Smooth muscle cell (in vitro differentiated cells): ENCODE data around the gene EMP2. TPM values are rescaled to one million over a fixed set of nuclear protein-coding genes. Genes with fewer than 3 reads are reported as not detected.

Experiments used
- DNase-seq: peaks from one replicate; lab custom pipeline; 2025; ENCODE audit not compliant: unreplicated experiment; lab: John Stamatoyannopoulos, UW
- H2AFZ ChIP-seq: fragments of 200-600 bp; sonication (generic); 2 replicates; pipeline ENCODE4 v1.6.0; 2016; ENCODE audit warnings: antibody characterized with exemption, low read depth, mild to moderate bottlenecking
- H3F3A ChIP-seq: fragments of 200-600 bp; sonication (generic); 2 replicates; pipeline ENCODE4 v1.6.0; 2017; ENCODE audit warnings: antibody characterized with exemption, low read depth
- H3K27ac ChIP-seq: fragments of 200-600 bp; sonication (generic); 2 replicates; pipeline ENCODE4 v1.5.1; 2016; ENCODE audit warnings: low read depth, mild to moderate bottlenecking
- H3K27me3 ChIP-seq: fragments of 200-600 bp; sonication (generic); 2 replicates; pipeline ENCODE4 v1.6.1; 2016; ENCODE audit warnings: low read depth, mild to moderate bottlenecking
- H3K36me3 ChIP-seq: fragments of 200-600 bp; sonication (generic); 2 replicates; pipeline ENCODE4 v1.5.1; 2016; ENCODE audit warnings: low read depth
- H3K4me1 ChIP-seq: fragments of 200-600 bp; sonication (generic); 2 replicates; pipeline ENCODE4 v1.5.1; 2016; ENCODE audit warnings: low read depth
- H3K4me2 ChIP-seq: fragments of 200-600 bp; sonication (generic); 2 replicates; pipeline ENCODE4 v1.6.0; 2016; ENCODE audit warnings: mild to moderate bottlenecking
- H3K4me3 ChIP-seq: fragments of 200-600 bp; sonication (generic); 2 replicates; pipeline ENCODE4 v1.5.1; 2016; ENCODE audit warnings: mild to moderate bottlenecking
- H3K79me2 ChIP-seq: fragments of 200-600 bp; sonication (generic); 2 replicates; pipeline ENCODE4 v1.6.0; 2016; ENCODE audit warnings: low read depth, mild to moderate bottlenecking
- H3K9ac ChIP-seq: fragments of 200-600 bp; sonication (generic); 2 replicates; pipeline ENCODE4 v1.6.0; 2016; ENCODE audit warnings: low read depth
- H3K9me3 ChIP-seq: fragments of 200-600 bp; sonication (generic); replicated peaks from 2 replicates; pipeline ENCODE4 v1.5.1; 2016; ENCODE audit warnings: low read depth
- H4K20me1 ChIP-seq: fragments of 200-600 bp; sonication (generic); 2 replicates; pipeline ENCODE4 v1.6.0; 2016; ENCODE audit warnings: low read depth
- WGBS: methylation state at CpG from one replicate; pipeline ENCODE4 v1.1.7; 2016; ENCODE audit warnings: low lambda C conversion rate; 5-methylcytosine and 5-hydroxymethylcytosine counted together
- polyA plus RNA-seq: library from polyadenylated mRNA; unstranded; fragments of >200 nt; fragmentation: Nextera tagmentation; extraction: Ambion mirVana; gene quantifications from 2 replicates; pipeline ENCODE4 v1.2.1, GENCODE V29; 2016
- total RNA-seq: library from RNA; depleted of rRNA; stranded (reverse); fragments of >200 nt; gene quantifications from 2 replicates; pipeline ENCODE4 v1.2.3, GENCODE V29; 2014
- TF ChIP-seq, protein P1 (sequence below): fragments of 200-600 bp; sonication (generic); IDR thresholded peaks from 2 replicates; pipeline ENCODE4 v1.5.1; 2017; ENCODE audit warnings: borderline replicate concordance, mild to moderate bottlenecking, antibody characterized with exemption; ENCODE audit not compliant: insufficient read depth, poor library complexity, severe bottlenecking

The EMP2 gene
- total and polyA plus RNA-seq, 2 experiments from 2014 or later: 3.9 to 20.7 TPM

DNA sequence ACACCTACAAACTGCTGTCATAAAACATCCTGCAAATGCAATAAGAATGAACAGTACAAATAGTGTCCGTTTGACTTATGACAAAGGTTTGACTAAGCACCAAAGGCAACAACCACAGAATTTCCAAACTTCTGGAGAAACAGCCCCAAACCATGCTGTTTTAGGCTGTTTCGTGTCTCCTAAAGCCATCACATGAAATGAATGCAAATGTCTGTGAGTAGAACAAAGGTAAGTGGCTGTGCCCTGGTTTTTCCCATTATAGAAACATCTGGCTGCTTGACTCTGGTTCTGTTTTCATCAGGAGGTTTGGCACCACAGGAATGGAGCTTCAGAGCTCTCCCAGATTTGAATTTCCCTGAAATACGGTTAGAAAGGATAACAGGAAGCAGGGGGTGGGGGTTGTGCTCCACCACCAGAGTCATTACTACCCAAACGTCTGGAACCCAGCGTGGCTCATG, 4.6 kb upstream of the EMP2 start:
- Histone ChIP-seq H3K27me3 (peaks cover 11% of the 10 kb centered on the region), H3K36me3 (no peaks in the 10 kb centered on the region), H2AFZ (peak overlapping the region; percentile 5), H3F3A (no peaks in the 10 kb centered on the region), H3K9ac (no peak overlapping the region), H3K9me3 (no peaks in the 10 kb centered on the region), H4K20me1 (no peaks in the 10 kb centered on the region), H3K4me1 (peaks cover 13% of the 10 kb centered on the region), H3K27ac (no peak overlapping the region), H3K4me3 (no peak overlapping the region), H3K4me2 (no peak overlapping the region), H3K79me2 (no peaks in the 10 kb centered on the region)
- TF ChIP-seq, protein P1, sequence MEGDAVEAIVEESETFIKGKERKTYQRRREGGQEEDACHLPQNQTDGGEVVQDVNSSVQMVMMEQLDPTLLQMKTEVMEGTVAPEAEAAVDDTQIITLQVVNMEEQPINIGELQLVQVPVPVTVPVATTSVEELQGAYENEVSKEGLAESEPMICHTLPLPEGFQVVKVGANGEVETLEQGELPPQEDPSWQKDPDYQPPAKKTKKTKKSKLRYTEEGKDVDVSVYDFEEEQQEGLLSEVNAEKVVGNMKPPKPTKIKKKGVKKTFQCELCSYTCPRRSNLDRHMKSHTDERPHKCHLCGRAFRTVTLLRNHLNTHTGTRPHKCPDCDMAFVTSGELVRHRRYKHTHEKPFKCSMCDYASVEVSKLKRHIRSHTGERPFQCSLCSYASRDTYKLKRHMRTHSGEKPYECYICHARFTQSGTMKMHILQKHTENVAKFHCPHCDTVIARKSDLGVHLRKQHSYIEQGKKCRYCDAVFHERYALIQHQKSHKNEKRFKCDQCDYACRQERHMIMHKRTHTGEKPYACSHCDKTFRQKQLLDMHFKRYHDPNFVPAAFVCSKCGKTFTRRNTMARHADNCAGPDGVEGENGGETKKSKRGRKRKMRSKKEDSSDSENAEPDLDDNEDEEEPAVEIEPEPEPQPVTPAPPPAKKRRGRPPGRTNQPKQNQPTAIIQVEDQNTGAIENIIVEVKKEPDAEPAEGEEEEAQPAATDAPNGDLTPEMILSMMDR: no peak
- no peak for DNase-seq
- 23% methylated on average over 5 of the region's 5 CpGs for WGBS

DNA sequence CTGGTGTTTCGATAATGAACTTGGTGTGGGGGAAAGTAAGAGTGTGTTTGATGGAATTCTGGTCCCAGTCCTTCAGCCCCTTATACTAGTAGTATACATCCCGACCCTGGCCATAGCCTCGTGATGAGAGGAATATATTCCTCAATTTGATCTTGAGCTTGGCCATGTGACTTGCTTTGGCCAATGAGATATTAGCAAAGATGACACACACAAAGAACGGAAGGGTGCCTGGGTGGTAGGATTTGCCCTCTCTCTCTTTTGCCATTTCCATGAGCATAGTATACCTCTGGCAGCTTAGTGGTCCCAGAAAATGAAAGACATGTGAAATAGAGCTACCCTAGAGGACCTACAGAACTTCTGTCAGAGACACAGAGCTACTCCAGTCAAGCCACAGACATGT, 2.9 kb upstream of the EMP2 start:
- Histone ChIP-seq H3K27ac (no peak overlapping the region), H3K79me2 (no peaks in the 10 kb centered on the region), H3K36me3 (no peaks in the 10 kb centered on the region), H4K20me1 (no peaks in the 10 kb centered on the region), H3K9ac (no peak overlapping the region), H3K4me2 (no peak overlapping the region), H3K4me1 (peaks cover 6% of the 10 kb centered on the region), H3K4me3 (no peak overlapping the region), H2AFZ (no peak overlapping the region), H3K27me3 (no peaks in the 10 kb centered on the region), H3K9me3 (no peaks in the 10 kb centered on the region), H3F3A (no peaks in the 10 kb centered on the region)
- 76% methylated on average over 4 of the region's 4 CpGs for WGBS
- DNase-seq: no peak
- TF ChIP-seq, protein P1: no peak

DNA sequence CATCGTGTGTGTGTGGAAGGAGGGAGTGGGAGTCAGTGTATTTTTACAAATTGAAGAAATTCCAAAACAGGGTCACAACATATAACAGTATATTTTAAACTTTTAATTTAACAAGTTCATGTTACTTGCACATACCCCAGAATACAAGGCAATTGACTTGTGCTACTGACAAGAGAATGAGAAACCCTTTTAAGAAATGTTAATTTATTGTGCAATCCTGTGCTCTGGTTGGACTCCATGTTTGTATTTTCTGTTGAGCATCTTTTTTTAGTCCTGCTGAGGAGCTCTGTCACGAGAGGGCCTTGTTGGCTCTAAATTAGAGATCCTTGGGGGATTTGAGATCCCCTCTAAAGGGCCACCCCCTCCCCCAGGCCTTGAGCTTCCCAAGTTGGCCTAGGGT, 1.1 kb upstream of the EMP2 start:
- peaks cover 21% of the 10 kb centered on the region for H3K4me1 ChIP-seq
- 58% methylated on average over 2 of the region's 2 CpGs for WGBS

DNA sequence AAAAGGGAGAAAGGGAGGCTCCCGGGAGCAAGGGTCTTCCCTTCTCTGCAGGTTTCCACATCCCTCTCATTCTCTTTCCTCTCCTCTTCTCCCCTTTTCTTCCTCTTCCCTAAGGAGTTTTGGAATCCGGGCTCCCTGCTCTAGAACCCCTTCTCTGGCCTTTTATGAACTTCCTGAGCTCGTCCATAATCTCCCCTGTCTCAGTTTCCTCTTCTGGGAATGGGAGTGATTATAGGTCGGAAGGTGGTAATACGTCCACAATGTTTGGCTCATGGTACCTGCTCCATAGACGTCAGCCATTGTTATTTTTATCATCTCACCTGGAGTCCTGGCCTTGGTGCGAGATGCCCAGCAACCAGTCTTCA, 467 bp upstream of the EMP2 start:
- no peaks in the 10 kb centered on the region for H4K20me1 ChIP-seq
- peak overlapping the region; percentile 98 for H3K4me2 ChIP-seq
- 43% methylated on average over 7 of the region's 7 CpGs for WGBS
- peak overlapping the region; percentile 65 for H3K4me3 ChIP-seq
- DNase-seq: no peak
- H3K9me3 ChIP-seq: no peaks in the 10 kb centered on the region
- H3K27me3 ChIP-seq: no peaks in the 10 kb centered on the region
- TF ChIP-seq, protein P1: no peak
- peaks cover under 1% of the 10 kb centered on the region for H3F3A ChIP-seq
- peaks cover 21% of the 10 kb centered on the region for H3K4me1 ChIP-seq
- H3K9ac ChIP-seq: no peak overlapping the region
- no peak overlapping the region for H3K27ac ChIP-seq
- H3K36me3 ChIP-seq: no peaks in the 10 kb centered on the region
- no peaks in the 10 kb centered on the region for H3K79me2 ChIP-seq
- H2AFZ ChIP-seq: peak overlapping the region; percentile 97

More for the DNA sequence above, 1.1 kb upstream of the EMP2 start:
- Histone ChIP-seq H3F3A (no peaks in the 10 kb centered on the region), H4K20me1 (no peaks in the 10 kb centered on the region), H3K79me2 (no peaks in the 10 kb centered on the region), H3K36me3 (no peaks in the 10 kb centered on the region), H3K27ac (no peak overlapping the region), H3K9ac (no peak overlapping the region), H2AFZ (no peak overlapping the region), H3K27me3 (no peaks in the 10 kb centered on the region), H3K4me3 (no peak overlapping the region), H3K9me3 (no peaks in the 10 kb centered on the region), H3K4me2 (no peak overlapping the region)
- TF ChIP-seq, protein P1: no peak
- DNase-seq: no peak
